ENCODE measurements around the gene BTNL3.

DNA sequence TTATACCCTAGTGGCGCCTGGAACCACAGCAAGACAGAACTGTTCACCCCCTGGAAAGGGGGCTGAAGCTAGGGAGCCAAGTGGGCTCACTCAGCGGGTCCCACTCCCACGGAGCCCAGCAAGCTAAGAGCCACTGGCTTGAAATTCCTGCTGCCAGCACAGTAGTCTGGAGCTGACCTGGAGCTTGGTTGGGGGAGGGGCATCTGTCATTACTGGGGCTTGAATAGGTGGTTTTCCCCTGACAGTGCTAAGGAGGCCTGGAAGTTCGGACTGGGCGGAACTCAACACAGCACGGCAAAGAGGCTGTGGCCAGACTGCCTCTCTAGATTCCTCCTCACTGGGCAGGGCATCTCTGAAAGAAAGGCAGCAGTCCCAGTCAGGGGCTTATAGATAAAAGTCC is 19.5 kb downstream of the BTNL3 start:
- TF ChIP-seq, protein P1, sequence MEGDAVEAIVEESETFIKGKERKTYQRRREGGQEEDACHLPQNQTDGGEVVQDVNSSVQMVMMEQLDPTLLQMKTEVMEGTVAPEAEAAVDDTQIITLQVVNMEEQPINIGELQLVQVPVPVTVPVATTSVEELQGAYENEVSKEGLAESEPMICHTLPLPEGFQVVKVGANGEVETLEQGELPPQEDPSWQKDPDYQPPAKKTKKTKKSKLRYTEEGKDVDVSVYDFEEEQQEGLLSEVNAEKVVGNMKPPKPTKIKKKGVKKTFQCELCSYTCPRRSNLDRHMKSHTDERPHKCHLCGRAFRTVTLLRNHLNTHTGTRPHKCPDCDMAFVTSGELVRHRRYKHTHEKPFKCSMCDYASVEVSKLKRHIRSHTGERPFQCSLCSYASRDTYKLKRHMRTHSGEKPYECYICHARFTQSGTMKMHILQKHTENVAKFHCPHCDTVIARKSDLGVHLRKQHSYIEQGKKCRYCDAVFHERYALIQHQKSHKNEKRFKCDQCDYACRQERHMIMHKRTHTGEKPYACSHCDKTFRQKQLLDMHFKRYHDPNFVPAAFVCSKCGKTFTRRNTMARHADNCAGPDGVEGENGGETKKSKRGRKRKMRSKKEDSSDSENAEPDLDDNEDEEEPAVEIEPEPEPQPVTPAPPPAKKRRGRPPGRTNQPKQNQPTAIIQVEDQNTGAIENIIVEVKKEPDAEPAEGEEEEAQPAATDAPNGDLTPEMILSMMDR (IDR thresholded peaks at IDR 0.05), result no peak
- TF ChIP-seq EP300 (IDR thresholded peaks at IDR 0.05), result no peak
